ENCODE data around the gene CSRP2. TPM values are rescaled to one million over a fixed set of nuclear protein-coding genes. Genes with fewer than 3 reads are reported as not detected.

Gene CSRP2
- total and polyA plus RNA-seq, 2 of the 8 experiments (the other 6 are each of a cell fraction or from before 2014, with no cell fraction given), result 149 to 227 TPM

DNA sequence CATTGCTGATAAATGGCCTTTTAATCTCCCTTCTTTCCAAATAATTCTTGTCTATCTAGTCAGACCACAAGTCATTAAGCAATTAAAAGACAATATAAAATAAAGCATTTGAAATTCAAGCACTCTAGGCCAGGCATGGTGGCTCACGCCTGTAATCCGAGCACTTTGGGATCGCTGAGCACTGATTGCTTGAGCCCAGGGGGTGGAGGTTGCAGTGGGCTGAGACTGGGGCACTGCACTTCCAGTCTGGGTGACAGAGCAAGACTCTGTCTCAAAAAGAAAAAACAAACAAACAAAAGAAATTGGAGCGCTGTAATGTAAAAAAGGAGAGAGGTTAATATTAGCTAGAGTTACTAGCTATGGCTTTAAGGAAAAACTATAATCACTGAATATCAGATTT is 30.5 kb upstream of the CSRP2 start (continued):
- TF ChIP-seq POLR2A (IDR thresholded peaks at IDR 0.05; ENCODE audit: control extremely low read depth in 1 of 2, low read depth in 2 of 2, low read length in 2 of 2) (no peak), SUZ12 (IDR thresholded peaks at IDR 0.05; ENCODE audit: low read length) (no peak)
- TF ChIP-seq, protein P1, sequence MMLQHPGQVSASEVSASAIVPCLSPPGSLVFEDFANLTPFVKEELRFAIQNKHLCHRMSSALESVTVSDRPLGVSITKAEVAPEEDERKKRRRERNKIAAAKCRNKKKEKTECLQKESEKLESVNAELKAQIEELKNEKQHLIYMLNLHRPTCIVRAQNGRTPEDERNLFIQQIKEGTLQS (IDR thresholded peaks at IDR 0.05; ENCODE audit: insufficient read depth, low read depth, low read length), result no peak
- TF ChIP-seq, protein P2, sequence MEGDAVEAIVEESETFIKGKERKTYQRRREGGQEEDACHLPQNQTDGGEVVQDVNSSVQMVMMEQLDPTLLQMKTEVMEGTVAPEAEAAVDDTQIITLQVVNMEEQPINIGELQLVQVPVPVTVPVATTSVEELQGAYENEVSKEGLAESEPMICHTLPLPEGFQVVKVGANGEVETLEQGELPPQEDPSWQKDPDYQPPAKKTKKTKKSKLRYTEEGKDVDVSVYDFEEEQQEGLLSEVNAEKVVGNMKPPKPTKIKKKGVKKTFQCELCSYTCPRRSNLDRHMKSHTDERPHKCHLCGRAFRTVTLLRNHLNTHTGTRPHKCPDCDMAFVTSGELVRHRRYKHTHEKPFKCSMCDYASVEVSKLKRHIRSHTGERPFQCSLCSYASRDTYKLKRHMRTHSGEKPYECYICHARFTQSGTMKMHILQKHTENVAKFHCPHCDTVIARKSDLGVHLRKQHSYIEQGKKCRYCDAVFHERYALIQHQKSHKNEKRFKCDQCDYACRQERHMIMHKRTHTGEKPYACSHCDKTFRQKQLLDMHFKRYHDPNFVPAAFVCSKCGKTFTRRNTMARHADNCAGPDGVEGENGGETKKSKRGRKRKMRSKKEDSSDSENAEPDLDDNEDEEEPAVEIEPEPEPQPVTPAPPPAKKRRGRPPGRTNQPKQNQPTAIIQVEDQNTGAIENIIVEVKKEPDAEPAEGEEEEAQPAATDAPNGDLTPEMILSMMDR (IDR thresholded peaks at IDR 0.05; ENCODE audit: control extremely low read depth in 1 of 3, insufficient read depth in 1 of 3, low read depth in 1 of 3, low read length in 3 of 3), result no peak

Measured in H1 (cell line).